ENCODE measurements around the gene PLAGL2.
"Not testable (repeated sequence)": the region's sequence is repeated elsewhere in the genome, so short reads cannot be mapped to it uniquely, and the experiment has no call there.

The PLAGL2 gene

GRCh38 chr20:32207626-32208498 lies at the start of gene PLAGL2, which contains the start of gene POFUT1:
Gene PLAGL2, minus strand, starts transcription at chr20:32207743. Its CDS starts 5,565 bp downstream, at chr20:32202178.
Gene POFUT1, plus strand, starts transcription at chr20:32207880. Its CDS starts 62 bp downstream, at chr20:32207942.
- in situ Hi-C loops (cut with MboI; ENCODE audit: low sequenced_read_pairs), result no loop called here

DNA sequence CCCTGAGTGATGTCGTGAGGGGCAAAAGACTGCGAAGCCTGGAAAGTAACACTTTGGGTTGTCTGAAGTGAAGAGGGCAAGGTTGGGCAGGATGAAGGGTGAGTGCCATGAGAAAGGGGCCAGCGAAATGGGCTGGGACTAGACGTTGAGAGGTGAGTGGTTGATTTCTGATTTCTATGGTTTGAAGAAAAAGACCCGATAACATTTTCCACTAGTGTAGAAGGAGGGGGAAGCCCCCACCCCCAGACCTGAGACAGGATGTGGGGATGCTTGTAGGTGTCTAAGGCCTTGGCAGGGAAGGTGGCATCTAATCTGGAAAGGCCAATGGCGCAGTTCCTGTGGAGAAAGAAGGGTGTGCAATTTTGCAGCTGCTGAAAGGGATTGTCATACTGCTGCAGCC lies 44.6 kb upstream of the PLAGL2 start:
- in situ Hi-C loops (cut with MboI; ENCODE audit: low sequenced_read_pairs), result no loop called here

DNA sequence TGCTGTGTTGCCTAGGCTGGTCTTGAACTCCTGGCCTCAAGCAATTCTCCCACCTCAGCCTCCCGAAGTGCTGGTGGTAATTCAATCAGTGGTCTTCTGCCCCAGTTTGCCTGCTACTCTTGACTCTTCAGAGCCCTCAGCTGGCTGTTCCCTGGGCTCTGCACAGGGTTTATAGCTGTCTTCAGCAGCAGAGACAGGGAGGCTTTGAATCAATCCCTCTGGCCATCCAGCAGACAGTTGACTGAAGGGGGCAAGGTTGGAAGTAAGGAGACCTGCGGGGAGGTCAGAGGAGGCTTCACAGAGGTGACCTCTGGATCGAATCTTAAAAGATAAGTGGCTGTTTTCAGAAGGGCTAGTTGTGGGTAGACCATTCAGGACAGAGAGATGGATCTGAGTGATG lies 43.9 kb upstream of the PLAGL2 start:
- in situ Hi-C loops (cut with MboI; ENCODE audit: low sequenced_read_pairs), result no loop called here

DNA sequence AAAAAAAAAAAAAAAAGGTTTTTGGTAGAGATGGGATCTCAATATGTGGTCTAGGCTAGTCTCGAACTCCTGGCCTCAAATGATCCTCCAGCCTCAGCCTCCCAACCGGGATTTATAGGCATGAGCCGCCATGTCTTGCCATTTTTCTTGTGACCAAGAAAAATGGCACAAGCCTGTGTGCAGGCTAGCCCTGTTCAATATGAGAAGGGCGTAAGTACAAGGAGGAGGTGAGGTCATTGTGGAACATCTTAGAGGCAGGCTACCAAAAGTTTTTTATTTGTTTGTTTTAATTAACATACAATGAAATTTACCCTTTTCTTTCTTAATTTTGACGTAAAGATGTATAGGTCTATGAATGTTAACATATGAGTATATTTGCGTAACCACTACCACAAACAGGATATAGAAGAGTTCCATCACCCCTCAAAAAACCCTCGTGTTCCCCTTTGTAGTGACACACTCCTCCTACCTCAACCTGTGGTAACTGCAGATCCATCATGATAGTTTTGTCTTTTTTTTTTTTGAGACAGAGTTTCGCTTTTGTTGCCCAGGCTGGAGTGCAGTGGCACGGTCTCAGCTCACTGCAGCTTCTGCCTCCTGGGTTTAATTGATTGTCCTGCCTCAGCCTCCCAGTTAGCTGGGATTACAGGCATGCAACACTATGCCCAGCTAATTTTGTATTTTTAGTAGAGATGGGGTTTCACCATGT lies 41.6 kb upstream of the PLAGL2 start:
- in situ Hi-C loops (cut with MboI; ENCODE audit: low sequenced_read_pairs), result no loop called here

DNA sequence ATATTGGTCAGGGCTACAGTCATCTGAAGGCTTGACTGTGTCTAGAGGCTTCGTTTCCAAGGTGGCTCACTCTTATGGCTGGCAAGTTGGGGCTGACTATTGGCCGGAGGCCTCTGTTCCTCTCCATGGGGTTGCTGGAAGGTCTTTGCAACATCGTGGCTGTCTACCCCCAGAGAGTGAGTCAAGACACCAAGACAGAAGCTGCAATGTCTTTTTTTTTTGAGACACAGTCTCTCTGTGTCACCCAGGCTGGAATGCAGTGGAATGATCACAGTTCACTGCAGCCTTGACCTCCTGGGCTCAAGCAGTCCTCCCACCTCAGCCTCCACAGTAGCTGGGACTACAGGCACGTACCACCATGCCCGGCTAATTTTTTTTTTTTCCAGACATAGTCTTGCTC lies 40.5 kb upstream of the PLAGL2 start:
- in situ Hi-C loops (cut with MboI; ENCODE audit: low sequenced_read_pairs), result no loop called here

- in situ Hi-C loops (cut with MboI; ENCODE audit: low sequenced_read_pairs), result not testable (repeated sequence)
Observed at GRCh38 chr20:32246208-32246607, 38.7 kb upstream of the PLAGL2 start.

DNA sequence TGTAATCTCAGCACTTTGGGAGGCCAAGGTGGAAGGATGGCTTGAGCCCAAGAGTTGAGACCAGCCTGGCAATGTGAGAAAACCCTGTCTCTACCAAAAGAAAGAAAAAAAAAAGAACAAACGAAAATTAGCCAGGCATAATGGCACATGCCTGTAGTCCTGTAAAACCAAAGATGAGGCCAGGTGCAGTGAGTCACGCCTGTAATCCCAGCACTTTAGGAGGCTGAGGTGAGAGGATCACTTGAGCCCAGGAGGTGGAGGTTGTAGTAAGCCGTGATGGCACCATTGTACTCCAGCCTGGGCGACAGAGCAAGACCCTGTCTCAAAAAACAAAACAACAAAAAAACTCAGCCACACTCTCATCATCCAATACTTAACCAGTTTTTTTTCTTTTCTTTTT lies 37.4 kb upstream of the PLAGL2 start:
- in situ Hi-C loops (cut with MboI; ENCODE audit: low sequenced_read_pairs), result no loop called here

- in situ Hi-C loops (cut with MboI; ENCODE audit: low sequenced_read_pairs), result no loop called here
Observed at GRCh38 chr20:32244150-32244823, 36.7 kb upstream of the PLAGL2 start.

DNA sequence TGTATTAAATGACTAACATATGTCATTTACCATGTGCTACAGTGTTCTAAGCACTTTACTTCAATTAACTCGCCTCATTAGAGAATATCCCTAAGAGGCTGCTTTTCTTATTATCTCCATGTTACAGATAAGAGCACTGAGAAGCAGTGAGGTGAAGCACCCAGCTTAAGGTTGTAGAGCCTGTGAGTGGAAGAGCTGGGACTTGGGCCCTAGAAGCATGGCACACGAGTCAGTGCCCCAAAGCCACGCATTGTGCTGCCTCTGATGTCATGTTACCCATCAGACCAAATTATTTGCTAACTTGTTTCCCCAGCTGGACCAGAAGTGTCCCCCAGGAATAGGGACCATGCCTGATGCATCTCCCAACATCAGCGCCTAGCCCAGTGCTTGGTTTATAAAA lies 34.3 kb upstream of the PLAGL2 start:
- in situ Hi-C loops (cut with MboI; ENCODE audit: low sequenced_read_pairs), result no loop called here

- in situ Hi-C loops (cut with MboI; ENCODE audit: low sequenced_read_pairs), result no loop called here
Observed at GRCh38 chr20:32240205-32240604, 32.7 kb upstream of the PLAGL2 start.

GRCh38 chr20:32238483-32239425 lies 31.2 kb upstream of the PLAGL2 start:
- in situ Hi-C loops (cut with MboI; ENCODE audit: low sequenced_read_pairs), result no loop called here

DNA sequence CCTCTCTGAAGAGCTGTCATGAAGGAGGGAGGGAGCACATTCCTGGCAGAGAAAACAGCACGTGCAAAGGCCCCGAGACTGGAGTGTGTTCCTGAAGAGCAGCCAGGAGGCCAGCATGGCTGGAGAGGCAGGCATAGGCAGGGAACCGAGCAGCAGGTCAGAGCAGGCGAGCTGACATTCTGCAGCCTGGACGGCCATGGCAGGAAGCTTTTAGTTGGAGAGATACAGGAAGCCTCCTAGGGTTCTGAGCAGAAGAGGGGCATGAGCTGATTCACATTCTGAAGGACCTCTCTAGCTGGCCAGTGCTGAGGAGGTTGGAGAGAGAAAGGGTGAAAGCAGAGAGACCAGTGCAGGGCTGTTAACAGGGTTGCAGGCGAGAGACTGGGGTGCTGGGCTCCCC lies 29.9 kb upstream of the PLAGL2 start:
- in situ Hi-C loops (cut with MboI; ENCODE audit: low sequenced_read_pairs), result no loop called here

- in situ Hi-C loops (cut with MboI; ENCODE audit: low sequenced_read_pairs), result no loop called here
Observed at GRCh38 chr20:32236819-32237218, 29.3 kb upstream of the PLAGL2 start.

GRCh38 chr20:32236048-32236533 lies 28.5 kb upstream of the PLAGL2 start:
- in situ Hi-C loops (cut with MboI; ENCODE audit: low sequenced_read_pairs), result no loop called here

GRCh38 chr20:32235331-32236047 lies 27.9 kb upstream of the PLAGL2 start:
- in situ Hi-C loops (cut with MboI; ENCODE audit: low sequenced_read_pairs), result no loop called here

DNA sequence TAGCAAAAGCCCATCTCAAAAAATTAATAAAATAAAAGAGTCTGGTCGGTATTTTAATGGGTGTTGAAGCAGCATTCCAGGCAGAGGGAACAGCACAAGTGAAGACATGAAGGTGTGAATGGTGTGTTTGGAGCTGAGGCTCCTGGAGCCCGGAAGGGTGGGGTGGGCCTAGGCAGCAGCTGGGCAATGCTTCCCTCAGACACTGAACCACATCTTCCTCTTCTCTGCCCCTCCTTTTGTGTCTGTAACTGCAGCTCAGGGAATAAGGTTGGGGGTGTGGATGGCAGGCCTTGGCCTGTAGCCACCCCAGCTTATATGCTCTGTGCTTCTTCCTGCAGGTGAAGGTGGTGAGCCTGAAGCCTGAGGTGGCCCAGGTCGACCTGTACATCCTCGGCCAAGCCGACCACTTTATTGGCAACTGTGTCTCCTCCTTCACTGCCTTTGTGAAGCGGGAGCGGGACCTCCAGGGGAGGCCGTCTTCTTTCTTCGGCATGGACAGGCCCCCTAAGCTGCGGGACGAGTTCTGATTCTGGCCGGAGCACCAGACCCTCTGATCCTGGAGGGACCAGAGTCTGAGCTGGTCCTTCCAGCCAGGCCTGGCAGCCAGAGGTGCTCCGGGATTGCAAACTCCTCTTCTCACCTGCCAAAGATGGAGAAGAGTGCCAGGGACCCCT lies 26.7 kb upstream of the PLAGL2 start:
- in situ Hi-C loops (cut with MboI; ENCODE audit: low sequenced_read_pairs), result no loop called here

DNA sequence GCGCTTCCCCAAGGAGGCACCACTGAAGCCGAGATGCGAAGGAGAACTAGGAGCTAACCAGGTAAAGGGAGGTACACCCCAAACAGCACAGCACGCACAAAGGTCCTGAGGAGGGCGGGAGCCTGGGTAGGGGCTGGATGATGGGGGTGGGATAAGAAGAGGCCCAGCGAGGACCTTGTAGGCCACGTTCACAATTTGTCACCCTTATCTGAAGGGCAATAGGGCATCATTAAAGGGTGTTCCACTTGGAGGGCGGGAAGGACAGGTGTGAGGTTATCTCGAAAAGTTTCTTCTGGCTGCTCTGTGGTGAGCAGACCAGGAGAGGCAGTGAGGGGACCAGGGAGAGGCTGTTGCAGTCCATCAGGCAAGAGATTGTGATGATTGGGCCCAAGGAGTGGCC lies 25.7 kb upstream of the PLAGL2 start:
- in situ Hi-C loops (cut with MboI; ENCODE audit: low sequenced_read_pairs), result no loop called here

GRCh38 chr20:32232326-32232886 lies 24.9 kb upstream of the PLAGL2 start:
- in situ Hi-C loops (cut with MboI; ENCODE audit: low sequenced_read_pairs), result no loop called here

- in situ Hi-C loops (cut with MboI; ENCODE audit: low sequenced_read_pairs), result no loop called here
Observed at GRCh38 chr20:32231847-32232246, 24.3 kb upstream of the PLAGL2 start.
